ENCODE data around the gene ACADS.

Gene ACADS

GRCh38 chr12:120702637-120703036, 23.0 kb upstream of the ACADS start:
- DNase-seq = no peak

GRCh38 chr12:120703311-120703942, 22.2 kb upstream of the ACADS start:
- no peak for DNase-seq

GRCh38 chr12:120705618-120706017, 20.0 kb upstream of the ACADS start:
- no peak for DNase-seq

GRCh38 chr12:120706029-120706428, 19.6 kb upstream of the ACADS start:
- no peak for DNase-seq

- no peak for DNase-seq
Measured at GRCh38 chr12:120708651-120709050, 17.0 kb upstream of the ACADS start.

GRCh38 chr12:120710031-120710804, 15.4 kb upstream of the ACADS start, which contains the start of gene UNC119B:
UNC119B (plus strand) TSS chr12:120710458; CDS start chr12:120710475, 17 bp downstream.
- DNase-seq = peak; percentile 85

GRCh38 chr12:120710805-120711296, 14.8 kb upstream of the ACADS start:
- DNase-seq = peak; percentile 52

GRCh38 chr12:120711411-120711810, 14.2 kb upstream of the ACADS start:
- no peak for DNase-seq

GRCh38 chr12:120712610-120713009, 13.0 kb upstream of the ACADS start:
- DNase-seq = no peak

GRCh38 chr12:120713861-120714482, 11.7 kb upstream of the ACADS start:
- peak; percentile 80 for DNase-seq

- DNase-seq = no peak
Measured at GRCh38 chr12:120718055-120718454, 7.6 kb upstream of the ACADS start.

GRCh38 chr12:120719072-120719471, 6.6 kb upstream of the ACADS start:
- DNase-seq = no peak

- DNase-seq = no peak
Measured at GRCh38 chr12:120719496-120720233, 6.0 kb upstream of the ACADS start.

GRCh38 chr12:120720234-120720986, 5.2 kb upstream of the ACADS start:
- DNase-seq = no peak

- DNase-seq = no peak
Measured at GRCh38 chr12:120720987-120721801, 4.4 kb upstream of the ACADS start.

- no peak for DNase-seq
Measured at GRCh38 chr12:120721866-120722265, 3.8 kb upstream of the ACADS start.

- no peak for DNase-seq
Measured at GRCh38 chr12:120722784-120723183, 2.8 kb upstream of the ACADS start.

- DNase-seq = no peak
Measured at GRCh38 chr12:120724720-120725119, 906 bp upstream of the ACADS start.

GRCh38 chr12:120725151-120725658, 421 bp upstream of the ACADS start:
- DNase-seq = no peak

GRCh38 chr12:120726510-120726793, 826 bp downstream of the ACADS start:
- DNase-seq = no peak

- no peak for DNase-seq
Measured at GRCh38 chr12:120726961-120727360, 1.3 kb downstream of the ACADS start.
